ENCODE data around the gene GJB5. TPM values are rescaled to one million over a fixed set of nuclear protein-coding genes. Genes with fewer than 3 reads are reported as not detected.

GJB5 gene
- total RNA-seq, 1 experiment from 2014 or later, result not detected

DNA sequence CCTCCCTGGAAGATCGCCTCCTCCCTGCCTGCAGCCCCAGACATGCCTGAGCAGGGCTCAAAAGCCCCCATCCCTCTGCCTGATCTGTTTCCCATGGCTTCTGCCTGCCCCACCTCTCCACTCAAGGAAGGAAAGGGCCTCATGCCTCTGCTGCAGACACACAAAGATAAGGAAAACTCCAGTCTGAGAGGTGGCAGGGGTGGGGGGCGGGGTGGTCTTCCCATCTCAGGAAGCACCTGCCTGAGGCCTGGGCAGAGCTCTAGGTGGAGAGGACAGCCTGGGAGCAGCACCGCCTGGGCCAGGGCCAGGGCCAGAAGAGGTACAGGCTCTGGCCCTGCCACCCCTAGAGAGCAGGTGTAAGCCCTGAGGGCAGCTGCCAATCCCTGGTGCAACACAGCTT is 22.1 kb downstream of the GJB5 start:
- no peak for DNase-seq (ENCODE audit: low read depth)

DNA sequence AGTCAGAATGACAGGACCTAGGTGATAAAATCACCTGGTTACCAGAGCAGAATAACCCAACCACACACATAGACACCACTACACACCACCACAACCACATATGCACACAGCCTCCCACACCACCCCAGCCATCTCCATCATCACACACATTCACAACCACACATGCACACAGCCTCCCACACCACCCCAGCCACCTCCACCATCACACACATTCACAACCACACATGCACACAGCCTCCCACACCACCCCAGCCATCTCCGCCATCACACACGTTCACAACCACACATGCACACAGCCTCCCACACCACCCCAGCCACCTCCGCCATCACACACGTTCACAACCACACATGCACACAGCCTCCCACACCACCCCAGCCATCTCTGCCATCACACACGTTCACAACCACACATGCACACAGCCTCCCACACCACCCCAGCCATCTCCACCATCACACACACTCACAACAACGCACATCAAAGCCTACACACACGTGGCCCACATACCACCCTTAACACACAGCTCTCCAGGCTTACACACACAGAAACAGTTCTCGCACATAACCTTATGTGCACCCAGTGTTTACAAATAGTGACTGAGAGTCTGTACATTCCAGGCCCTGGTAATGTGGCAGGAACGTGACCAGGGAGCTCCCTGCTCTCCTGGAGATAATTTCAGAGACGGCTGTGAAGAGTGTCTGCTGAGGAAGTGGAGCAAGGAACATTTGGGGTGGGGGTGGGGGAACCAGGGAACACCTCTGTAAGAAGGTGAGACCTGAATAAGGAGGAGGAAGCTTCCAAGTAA is 22.9 kb downstream of the GJB5 start:
- no peak for DNase-seq (ENCODE audit: low read depth)

DNA sequence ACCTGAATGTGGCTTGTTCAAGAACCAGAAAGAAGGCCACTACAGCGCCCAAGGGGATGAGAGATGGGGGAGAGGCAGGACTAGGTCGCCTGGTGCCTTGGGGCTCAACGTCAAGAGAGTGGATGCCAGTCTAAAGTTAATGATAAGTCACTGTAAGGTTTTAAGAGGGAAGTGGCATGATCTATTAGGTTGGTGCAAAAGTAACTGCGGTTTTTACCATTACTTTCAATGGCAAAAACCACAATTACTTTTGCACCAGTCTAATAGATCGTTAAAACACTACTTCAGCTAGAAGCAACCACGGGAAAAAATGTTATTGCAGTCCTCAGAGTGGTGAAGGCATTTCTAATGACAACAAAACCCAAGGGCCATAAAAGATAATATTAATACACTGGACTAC is 23.5 kb downstream of the GJB5 start:
- no peak for DNase-seq (ENCODE audit: low read depth)

DNA sequence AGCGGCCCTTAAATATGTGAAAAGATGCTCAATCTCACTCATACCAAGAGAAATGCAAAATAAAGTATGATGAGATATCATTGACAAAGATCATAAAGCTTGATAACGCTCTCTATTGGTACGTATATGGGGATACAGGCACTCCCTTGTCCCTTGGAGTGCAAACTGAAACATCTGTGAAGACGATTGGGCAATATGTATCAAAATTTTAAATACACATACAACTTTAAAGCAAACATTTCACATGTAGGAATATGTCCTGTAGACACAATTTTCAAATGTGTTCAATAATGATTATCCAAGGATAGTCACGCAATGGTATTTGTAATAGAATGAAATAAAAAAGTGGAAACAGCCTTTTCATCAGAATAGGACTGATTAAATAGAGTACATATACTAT is 24.2 kb downstream of the GJB5 start:
- no peak for DNase-seq (ENCODE audit: low read depth)

DNA sequence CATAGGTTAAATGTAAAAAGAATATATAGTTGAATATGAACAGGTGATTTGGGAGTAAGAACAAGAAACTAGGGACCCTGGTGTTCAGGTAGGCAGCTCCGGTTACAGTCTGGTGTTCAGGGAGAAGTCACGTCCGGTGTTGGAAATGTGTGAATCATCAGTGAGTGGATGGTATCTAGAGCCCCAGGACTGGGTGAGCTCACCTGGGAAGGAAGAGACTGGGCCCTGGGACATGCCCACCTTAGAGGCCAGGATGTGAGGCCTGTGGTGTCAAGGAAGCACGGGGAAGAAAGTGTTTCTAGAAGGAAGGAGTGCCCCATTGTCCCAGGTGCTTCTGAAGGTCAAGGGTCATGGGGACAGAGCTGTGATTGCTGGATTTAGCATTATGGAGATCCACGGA is 24.7 kb downstream of the GJB5 start:
- DNase-seq (ENCODE audit: low read depth), result no peak

DNA sequence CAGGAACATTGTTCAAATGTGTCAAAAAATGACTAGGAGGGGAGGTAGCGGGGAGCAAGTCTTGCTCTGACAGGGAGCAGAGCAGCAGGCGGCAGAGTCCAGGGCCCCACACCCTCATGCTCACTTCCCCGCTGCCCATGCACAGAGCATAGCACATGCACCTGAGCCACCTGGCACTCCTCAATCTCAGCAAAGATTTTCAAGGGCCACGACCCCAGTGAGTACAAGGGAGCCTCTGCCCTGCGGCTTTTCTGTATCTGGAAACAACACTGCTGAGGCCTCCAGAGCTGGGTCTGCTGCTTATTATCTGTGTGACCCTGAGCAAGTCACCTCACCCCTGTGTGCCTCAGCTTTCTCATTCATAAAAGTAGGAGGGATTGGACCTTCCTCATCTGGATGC is 25.1 kb downstream of the GJB5 start:
- no peak for DNase-seq (ENCODE audit: low read depth)

DNA sequence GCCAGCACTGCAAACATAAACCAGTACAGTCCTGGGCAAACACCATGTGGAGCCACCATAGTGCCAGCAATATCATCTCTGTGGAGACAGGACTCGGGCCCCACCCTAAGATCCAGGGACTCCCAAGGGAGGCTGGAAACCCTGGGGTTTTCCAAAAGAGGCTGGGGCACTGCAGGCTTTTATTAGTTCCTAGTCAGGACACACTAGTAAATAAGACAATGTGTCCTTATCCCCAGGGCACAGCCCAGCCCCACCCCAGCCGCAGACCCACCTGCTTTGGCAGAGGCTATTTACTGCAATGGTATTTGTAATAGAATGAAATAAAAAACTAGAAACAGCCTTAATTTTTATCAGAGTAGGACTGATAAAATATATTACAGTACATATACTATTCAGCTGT is 25.7 kb downstream of the GJB5 start:
- DNase-seq (ENCODE audit: low read depth), result no peak

DNA sequence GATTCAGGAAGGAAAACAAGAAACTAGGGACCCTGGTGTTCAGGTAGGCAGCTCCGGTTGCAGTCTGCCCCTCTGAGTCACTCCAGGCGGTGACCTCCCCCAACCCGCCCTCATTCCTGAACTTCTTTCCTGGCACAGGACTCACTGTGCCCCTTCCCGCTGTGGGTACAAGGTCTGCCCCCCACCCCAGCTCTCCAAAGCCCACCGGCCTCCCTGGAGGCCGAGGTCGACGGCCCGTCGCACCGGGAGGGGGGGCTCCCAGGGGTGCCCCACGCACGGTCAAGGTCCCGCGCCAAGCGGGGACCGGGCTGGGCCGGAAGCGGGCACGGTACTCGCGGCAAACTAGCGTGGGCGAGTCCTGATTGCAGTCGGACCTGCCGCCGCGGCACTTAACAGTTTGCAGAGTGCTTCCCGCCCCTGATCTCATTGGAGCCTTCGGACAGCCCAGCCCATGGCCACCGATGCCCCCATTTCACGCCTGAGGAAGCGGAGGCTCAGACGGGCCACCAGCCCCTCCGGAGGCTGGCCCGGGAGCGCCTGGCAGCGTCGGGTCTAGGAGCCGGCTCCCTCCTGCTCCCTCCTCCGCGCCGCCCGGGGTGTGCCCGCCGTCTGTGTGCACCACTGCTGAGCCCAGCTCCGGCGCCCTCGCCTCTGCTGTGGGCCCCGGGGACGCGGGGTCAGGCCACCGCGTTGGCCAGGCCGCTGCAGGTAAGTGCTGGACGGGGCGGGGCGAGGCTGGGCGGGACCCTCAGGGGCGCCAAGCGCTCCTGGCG is 26.4 kb downstream of the GJB5 start, which contains the start of gene GJB3:
Gene GJB3, plus strand, starts transcription at position 144 of the 773 bp plus-strand sequence. CDS start 3,549 bp downstream, outside the sequence.
- DNase-seq (ENCODE audit: low read depth), result no peak

DNA sequence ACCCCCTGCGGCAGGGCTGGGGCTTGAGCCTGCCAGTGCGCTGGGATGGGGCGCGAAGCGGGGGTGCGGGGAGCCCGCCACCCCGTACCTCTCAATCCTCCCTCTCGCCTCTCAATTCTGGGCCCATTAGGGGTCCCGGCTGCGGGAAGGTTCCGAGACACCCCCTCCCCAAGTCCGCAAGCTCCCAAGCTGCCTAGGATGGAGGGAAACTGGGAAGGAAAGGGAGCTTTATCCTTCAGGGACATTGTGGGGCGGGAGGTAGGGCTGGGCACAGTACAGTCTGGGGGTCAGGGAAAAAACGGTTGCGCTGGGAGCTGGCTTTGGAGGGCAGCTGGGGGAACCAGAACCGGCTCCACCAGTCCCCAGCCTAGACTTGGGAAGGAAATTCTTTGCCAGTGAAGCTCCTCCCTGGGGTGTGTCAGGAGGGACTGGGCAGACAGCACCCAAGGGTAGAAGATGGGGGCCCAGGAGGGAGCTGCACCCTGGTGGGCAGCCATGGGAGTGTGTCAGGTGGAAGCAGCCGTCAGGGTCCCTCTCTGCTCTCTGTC is 27.1 kb downstream of the GJB5 start:
- no peak for DNase-seq (ENCODE audit: low read depth)

DNA sequence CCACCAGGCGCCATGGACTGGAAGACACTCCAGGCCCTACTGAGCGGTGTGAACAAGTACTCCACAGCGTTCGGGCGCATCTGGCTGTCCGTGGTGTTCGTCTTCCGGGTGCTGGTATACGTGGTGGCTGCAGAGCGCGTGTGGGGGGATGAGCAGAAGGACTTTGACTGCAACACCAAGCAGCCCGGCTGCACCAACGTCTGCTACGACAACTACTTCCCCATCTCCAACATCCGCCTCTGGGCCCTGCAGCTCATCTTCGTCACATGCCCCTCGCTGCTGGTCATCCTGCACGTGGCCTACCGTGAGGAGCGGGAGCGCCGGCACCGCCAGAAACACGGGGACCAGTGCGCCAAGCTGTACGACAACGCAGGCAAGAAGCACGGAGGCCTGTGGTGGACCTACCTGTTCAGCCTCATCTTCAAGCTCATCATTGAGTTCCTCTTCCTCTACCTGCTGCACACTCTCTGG is 29.9 kb downstream of the GJB5 start:
- DNase-seq (ENCODE audit: low read depth), result no peak

DNA sequence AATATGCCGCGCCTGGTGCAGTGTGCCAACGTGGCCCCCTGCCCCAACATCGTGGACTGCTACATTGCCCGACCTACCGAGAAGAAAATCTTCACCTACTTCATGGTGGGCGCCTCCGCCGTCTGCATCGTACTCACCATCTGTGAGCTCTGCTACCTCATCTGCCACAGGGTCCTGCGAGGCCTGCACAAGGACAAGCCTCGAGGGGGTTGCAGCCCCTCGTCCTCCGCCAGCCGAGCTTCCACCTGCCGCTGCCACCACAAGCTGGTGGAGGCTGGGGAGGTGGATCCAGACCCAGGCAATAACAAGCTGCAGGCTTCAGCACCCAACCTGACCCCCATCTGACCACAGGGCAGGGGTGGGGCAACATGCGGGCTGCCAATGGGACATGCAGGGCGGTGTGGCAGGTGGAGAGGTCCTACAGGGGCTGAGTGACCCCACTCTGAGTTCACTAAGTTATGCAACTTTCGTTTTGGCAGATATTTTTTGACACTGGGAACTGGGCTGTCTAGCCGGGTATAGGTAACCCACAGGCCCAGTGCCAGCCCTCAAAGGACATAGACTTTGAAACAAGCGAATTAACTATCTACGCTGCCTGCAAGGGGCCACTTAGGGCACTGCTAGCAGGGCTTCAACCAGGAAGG is 30.5 kb downstream of the GJB5 start:
- DNase-seq (ENCODE audit: low read depth), result no peak

DNA sequence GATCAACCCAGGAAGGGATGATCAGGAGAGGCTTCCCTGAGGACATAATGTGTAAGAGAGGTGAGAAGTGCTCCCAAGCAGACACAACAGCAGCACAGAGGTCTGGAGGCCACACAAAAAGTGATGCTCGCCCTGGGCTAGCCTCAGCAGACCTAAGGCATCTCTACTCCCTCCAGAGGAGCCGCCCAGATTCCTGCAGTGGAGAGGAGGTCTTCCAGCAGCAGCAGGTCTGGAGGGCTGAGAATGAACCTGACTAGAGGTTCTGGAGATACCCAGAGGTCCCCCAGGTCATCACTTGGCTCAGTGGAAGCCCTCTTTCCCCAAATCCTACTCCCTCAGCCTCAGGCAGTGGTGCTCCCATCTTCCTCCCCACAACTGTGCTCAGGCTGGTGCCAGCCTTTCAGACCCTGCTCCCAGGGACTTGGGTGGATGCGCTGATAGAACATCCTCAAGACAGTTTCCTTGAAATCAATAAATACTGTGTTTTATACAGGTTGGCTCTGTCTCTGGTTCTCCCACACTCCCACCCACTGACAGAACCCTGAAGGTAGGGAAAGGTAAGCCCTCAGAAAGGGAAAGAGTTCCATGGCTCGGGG is 31.1 kb downstream of the GJB5 start:
- DNase-seq (ENCODE audit: low read depth), result no peak

DNA sequence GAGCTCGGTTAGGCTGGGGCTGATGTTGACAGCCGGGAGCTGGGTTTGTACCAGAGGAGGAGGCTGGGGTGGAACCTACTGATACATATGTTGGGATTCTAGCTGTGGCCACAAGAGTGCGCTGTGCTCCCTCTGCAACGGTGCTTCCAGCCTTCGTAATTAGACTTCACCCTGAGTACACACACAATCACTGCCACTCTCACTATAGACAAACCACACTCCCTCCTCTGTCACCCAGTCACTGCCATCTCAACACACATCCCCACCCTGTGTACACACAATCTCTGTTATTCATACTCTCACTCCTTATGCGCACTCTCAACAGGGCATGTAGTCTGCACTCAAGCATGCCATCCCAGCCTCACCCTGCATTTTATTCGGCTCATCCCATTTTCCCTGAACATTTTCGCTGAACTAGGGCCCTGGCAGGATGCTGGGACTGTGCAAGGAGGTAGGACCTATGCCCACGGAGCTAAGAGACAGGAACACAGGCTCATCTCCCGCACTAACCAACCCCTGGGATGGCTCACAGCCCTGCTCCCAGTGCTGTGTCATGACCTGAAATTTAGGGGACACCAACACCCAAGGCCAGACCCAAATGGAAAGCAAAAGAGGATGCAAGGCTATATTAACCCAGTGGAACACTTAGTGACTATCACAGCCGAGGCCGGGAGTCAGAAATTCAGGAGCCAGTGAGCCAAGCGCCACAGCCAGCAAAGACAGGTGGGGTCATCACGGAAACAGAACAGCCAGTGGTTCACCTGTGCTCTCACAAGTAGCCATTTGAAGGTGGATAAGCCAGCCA is 31.9 kb downstream of the GJB5 start:
- DNase-seq (ENCODE audit: low read depth), result peak; percentile 62

DNA sequence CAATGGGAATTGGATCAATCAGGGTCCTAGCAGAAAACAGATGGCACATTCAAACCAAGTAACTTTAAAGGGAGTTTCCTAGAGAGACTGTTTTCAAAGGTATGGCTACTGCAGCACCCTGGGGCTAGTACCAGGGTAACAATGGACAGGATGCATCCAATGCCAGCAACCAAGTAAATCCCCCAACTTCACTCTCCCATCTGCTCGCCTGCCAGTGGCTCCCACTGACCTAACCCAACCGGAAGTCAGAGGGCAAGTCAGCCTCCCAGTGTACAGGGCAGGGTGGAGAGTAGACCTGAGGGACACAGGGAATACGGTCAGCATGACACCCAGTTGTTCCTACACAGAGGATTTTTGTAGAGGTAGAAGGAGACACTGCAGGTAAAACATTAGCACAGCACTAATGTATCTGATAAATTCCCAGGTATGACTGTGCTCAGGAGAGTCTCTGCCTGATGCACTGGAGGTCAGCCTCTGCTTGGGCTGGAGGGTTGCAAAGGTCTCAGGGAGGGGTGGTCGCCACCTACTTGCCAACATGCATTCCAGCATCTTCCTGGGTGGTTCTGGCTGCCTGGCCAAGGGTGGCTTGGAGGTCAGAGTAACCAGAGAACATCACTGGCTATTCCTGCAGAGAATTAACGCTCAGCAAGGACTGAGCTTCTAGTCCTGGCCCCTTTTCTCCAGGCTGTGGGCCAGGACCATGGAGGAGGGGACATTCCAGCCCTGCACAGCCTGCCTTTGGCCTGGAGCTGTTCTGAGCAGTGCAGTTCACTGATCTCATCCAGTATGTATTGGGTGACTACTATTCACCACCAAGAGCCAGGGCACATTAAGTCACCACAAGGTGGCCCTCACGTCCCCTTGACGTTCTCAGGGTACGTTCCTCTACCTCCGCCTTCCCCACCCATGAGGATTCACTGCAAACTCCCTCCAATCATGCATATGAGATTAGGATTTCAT is 32.9 kb downstream of the GJB5 start:
- DNase-seq (ENCODE audit: low read depth), result peak; percentile 18

DNA sequence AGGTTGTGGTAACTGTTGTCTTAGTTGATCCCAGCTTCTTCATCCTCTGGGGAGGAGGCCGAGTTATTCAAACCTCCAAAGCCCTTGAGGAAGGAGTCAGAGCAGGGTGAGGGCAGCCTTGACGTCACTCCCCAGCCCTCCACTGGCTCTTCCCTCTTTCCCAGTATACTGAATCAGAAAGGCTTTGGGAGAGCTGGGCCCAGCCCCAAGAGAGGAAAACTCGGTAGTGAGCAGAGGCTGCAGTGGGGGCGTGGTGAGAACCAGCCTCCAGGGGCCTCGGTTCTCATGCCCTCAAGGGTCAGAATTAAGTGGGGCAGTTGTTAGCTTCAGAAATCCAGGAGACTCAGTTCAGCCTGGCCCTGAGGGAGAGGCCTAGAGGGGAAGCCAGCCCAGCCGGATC is 36.1 kb downstream of the GJB5 start:
- no peak for DNase-seq (ENCODE audit: low read depth)

DNA sequence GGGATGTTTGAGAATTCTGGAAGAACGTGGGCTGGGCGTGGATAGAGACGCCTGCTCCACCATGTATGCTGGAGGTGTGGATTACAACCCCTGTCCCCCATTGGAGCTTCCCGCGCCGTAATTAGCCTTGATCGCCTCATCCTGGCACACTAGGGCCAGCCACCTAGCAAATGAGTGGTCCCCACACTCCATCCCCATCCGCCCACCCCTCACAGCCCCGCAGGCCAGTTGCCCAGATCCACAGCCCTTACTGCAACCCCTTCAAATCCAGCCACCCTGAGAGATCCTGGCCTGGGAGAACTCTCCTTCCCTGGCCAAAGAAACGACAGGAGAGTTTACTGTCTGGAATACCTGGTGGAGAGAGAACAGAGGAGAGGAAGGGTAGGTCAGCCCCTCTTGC is 37.6 kb downstream of the GJB5 start:
- DNase-seq (ENCODE audit: low read depth), result no peak

DNA sequence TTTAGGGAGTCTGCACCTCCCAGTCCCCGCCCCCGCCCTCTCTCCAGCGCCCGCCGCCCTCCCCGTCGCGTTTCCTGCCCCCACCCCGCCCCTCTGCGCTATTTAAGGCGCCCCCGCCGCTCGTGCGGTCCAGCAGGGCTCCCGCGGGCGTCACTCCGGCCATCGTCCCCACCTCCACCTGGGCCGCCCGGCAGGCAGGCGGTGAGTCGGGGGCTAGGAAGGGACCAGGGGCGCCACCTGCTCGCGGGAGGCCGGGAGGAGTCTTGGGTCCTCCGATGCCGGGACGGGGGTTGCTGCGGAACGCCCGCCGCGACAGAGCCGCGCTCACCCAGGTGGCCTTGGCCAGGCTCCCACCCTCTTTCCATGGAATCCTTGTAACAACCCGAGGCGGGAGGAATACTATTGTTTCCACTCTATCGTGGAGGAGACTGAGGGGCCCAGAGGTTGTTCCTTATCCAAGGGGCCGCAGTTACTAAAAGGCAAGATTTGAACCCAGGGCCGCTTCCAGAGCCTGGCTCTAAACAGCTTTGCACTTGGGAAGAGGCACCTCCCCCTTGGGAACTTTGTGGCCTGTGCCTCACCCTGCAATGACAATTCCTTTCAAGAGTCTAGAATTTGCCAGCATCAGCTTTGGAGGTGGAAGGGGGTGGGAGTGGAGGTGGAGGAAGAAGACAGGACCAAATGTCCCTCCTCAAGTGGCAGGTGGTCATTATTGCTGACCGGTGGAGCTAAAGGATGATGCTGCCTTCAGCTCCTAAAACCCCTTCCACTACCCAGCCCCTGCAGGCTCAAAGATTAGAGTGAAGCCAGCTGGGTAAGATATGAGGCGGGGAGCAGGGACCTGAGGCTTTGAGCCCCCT is 38.3 kb downstream of the GJB5 start, which contains the start of gene GJA4:
Gene GJA4, plus strand, starts transcription at position 132 of the 860 bp plus-strand sequence. CDS start 1,215 bp downstream, outside the sequence.
- no peak for DNase-seq (ENCODE audit: low read depth)

DNA sequence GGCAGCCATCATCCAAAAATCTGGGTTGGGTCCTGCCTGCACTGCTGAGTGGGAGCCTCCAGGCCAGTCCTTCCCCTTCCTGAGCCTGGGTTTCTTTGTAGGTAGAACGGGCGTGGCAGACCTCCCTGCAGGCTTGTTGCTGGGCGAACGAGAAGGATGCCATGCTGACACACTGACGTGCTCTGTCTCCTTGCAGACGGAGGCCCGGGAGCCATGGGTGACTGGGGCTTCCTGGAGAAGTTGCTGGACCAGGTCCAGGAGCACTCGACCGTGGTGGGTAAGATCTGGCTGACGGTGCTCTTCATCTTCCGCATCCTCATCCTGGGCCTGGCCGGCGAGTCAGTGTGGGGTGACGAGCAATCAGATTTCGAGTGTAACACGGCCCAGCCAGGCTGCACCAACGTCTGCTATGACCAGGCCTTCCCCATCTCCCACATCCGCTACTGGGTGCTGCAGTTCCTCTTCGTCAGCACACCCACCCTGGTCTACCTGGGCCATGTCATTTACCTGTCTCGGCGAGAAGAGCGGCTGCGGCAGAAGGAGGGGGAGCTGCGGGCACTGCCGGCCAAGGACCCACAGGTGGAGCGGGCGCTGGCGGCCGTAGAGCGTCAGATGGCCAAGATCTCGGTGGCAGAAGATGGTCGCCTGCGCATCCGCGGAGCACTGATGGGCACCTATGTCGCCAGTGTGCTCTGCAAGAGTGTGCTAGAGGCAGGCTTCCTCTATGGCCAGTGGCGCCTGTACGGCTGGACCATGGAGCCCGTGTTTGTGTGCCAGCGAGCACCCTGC is 39.3 kb downstream of the GJB5 start:
- DNase-seq (ENCODE audit: low read depth), result no peak
